GM20431 (cell line): ENCODE results near the gene SATB1.

ENCODE experiments used
- in situ Hi-C: fragments of 300-500 bp; cut with MseI, MboI; formaldehyde crosslinking; loops from one replicate; pipeline ENCODE4 v1.15.0; 2020; ENCODE audit warnings: low sequenced_read_pairs; ENCODE audit not compliant: unreplicated experiment

Gene SATB1

GRCh38 chr3:18405141-18405540 is 20.0 kb downstream of the SATB1 start:
- in situ Hi-C loops = no loop called here

DNA sequence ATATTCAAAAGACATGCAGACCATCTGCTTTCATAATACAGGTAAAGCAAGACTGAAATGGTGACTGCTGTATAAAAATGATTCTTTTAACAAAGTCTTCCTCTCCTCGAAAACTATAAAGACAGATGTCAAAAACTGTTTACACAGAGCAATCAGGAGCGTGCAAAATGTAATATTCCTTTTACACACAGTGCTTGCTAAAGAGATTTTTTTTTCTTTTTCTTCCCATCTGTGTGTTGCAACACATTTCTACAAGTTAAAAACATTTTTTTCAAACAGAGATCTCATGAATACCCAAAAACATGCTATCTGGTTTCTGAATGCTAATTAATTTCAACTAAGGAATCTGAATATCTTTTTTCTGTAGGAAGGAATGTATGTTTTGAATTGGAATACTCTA is 22.1 kb downstream of the SATB1 start:
- in situ Hi-C loops = no loop called here

DNA sequence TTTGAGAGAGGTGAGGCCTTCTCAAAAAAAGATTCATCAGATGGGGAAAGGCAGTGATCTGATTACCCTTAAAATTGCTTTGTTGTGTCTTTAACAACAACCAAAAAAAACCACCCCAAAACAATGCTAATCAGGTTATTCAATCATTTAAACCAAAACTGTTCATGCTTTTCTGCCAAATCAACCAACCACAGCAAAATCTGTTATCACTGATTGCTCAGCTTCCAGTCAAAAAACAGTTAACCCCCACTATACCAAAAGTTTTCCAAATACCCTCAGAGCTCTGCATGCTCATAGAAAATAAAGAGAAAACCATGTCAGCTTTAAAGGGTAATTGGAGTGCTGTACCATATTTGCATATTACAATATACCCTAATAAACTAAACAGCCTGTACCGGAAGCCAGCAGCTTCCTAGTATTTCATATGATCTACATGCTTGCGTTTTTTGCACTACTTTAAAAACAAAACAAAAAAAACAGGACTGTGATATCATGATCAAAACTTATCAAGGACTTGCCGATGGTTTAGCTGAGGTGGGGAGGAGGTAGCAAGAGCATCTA is 22.8 kb downstream of the SATB1 start:
- in situ Hi-C loops = no loop called here

- in situ Hi-C loops = no loop called here
Observed at GRCh38 chr3:18401300-18401961, 23.7 kb downstream of the SATB1 start.

DNA sequence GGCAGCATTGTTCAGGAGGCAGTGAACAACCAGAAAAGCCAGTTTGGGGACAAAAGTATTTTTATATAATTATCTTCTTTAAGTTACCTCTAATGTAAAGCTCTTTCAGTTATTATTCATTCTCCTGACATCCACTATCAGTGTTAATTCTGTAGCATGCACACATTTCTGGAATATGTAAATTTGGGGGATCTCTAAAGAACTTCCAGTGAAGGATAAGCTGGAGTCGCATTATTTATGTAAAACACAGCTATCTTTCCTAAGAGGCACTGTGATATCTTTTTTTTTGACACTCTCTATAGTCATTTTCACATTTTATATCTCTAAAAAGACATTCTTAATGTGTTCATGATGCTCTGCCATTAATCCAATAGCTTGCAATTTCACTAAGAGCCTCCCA is 26.7 kb downstream of the SATB1 start:
- in situ Hi-C loops = no loop called here

- in situ Hi-C loops = no loop called here
Observed at GRCh38 chr3:18396428-18396827, 28.7 kb downstream of the SATB1 start.

GRCh38 chr3:18394384-18394995 is 30.6 kb downstream of the SATB1 start:
- in situ Hi-C loops = no loop called here

DNA sequence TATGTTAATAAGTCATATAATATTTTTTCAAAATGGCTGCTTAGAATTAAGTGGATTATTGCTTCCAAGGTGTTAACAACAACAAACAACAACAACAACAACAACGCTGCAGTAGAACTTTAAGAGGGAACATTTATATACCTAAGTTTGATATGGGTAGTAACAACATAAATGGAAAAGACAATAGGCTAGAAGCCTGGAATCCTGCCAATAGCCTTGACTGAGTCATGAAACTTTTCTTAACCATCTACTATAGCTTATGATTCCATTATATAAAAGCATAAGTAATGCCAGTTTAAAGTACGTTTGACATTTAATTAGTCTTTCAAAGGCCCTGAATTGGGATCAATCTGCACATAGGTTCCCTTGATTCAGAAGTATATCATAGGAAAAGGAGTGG is 31.2 kb downstream of the SATB1 start:
- in situ Hi-C loops = no loop called here

DNA sequence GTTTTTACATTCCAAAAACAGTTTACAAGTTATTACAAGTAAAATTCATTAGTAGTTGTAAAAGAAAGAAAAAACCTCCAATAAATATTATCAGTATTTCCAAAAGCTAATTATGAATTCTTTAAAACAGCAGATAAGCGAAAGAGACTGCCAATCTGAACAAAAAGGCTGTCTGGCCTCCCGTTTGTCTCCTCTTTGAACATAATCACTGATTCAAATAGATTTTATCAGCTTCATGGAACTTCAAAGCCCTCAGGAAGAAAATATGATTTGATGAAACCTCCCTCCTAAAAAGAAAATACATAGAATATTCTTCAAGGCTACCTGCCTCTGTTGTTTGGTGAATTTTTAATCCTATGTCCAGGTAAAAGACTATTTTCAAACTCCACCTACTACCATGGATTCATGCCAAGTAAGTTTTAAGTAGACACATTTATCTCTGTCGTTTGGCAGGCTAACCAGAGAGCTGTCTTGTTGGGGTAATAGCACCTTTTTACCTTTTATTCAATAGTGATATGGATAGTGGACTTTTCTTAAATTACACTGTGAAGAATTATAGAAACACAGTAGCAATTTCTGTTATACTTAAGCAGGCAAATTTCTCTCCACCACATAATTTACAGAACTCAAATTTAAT is 35.0 kb downstream of the SATB1 start:
- in situ Hi-C loops = no loop called here

DNA sequence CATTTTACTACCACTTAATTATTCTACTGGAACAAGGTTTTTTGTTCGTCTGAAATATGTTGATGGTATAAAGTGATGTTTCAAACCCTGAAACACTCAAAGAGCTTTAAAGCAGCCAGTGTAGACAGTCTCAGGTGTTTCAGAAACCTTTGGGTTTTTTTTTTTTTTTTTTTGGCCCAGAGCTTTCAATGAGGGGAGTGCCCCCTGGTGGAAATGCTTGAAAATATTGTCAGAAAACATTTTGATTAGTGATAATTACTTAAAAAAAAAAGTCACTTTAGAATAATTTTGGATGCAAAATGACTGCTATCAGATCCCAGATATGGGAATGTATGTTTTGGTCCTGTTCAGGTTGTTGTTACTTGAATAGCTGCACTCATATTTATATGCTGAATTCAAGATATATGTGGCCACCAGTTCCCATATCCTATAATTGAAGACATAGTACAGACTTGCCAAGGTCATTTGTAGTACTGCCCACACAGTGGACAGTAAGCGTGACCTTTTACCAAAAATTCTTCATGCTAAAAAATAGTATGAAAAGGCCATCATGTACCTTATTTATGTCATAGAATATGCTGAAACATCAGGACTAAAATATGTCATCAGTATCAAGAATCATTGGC is 35.9 kb downstream of the SATB1 start:
- in situ Hi-C loops = no loop called here

DNA sequence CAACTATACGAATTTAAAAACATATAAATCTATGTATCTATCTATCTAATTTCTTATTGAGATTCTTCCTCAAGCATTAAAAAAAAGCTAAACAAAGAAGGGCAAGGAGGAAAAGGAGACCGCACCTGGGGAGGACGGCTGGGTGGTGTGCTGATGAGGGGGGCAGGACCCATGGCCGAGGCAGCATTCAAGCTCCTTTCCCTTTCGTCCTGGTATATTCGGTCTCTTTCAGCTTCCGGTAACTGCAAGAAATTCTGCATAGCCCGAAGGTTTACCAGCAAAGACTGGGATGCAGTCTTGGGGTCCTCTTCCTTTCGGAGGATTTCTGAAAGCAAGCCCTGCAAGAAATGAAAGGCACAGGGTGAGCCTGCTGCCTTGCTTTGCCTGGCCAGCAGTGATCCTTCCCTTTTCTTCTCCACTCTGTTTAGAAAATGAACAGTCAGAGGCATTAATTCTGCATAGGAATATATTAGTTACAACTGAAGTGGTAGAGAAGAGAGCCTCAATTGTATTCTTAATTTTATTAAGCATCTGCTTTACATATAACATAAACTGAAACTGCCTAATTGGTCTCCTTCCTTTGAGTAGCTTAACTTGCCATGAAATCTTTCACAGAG is 38.8 kb downstream of the SATB1 start:
- in situ Hi-C loops = no loop called here

- in situ Hi-C loops = no loop called here
Observed at GRCh38 chr3:18385706-18386105, 39.4 kb downstream of the SATB1 start.

GRCh38 chr3:18382760-18383369 is 42.3 kb downstream of the SATB1 start:
- in situ Hi-C loops = no loop called here

DNA sequence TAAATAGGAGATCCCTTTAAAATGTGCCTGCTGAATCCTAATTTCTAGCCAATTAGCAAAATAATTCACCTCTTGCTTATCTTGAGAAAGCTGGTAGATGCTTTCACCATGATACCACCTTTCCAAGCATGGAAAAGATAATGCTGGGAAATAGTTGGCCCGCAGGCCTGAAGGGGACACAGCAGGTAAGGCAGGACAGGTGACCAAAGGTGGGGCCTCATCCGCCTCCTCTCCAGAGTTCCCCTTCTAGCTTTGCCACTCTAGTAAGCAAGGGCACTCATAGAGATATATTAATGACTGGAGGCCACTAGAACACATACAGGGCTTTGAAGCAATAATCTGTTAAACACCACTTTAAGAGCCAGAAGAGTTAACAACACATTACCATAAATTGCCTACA is 45.5 kb downstream of the SATB1 start:
- in situ Hi-C loops = no loop called here

DNA sequence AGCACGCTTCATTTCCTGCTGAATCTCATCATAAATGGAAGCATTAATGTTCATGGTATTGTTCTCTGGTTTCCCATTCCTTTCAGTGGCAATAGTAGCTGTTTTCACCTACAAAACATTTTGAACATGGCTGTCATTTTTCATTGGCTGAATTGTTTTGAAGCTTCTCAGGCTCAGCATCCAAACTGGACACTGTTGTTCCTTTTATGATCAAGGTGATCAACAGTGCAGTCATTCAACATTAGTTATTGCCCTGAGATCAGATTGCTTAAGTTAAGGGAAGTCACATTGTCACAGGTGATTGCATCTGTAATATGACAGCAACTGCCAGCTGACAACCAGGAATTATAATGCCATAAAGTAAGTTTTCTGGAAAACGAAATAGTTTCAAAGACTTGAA is 46.9 kb downstream of the SATB1 start:
- in situ Hi-C loops = no loop called here

GRCh38 chr3:18376682-18377081 is 48.5 kb downstream of the SATB1 start:
- in situ Hi-C loops = no loop called here

DNA sequence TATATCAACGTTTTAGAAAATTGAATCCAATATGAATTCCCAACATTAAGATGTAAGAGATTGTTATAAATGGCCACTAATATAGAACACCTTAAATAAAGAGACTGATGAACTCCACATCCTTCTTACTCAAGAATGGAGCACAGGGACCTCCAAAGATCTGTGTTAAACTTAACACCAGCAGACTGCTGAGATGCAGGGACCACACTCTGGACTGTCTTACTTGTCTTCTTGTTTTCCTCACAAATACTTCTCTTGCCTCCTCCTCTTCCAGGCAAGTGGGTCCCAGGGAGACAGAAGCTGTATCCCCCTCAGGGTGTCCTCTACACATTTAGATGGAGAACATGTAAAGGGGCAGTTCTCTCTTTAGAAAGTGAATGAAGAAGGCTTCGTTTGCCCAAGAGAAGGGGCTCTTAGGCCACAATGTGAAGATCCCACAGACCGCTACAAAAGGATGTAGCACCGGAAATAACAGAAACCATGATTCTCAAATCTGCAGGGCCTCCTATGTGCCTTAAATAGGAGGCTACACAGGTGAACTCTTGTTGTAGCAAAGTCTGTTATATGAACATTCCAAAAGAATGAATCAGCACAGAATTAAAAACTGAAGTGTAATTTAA is 52.2 kb downstream of the SATB1 start:
- in situ Hi-C loops = no loop called here

DNA sequence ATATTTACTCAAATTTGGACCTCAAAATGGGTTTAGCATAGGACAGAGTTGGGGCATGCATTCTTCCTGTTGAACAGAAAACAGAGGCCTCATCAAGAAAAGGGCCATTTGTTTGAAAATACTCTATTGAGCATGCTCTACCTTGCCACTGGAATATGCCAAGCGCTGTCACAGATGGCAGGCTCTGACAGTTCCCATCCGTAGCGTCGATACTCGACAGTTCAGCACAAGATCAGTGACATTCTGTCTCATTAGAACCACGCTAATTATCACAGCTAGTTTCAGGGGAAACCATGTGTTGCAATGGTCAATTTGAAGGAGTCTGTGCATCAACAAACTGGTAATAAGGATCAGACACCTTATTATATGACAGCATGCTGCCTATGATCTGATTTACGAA is 54.5 kb downstream of the SATB1 start:
- in situ Hi-C loops = no loop called here

GRCh38 chr3:18369551-18370185 is 55.5 kb downstream of the SATB1 start:
- in situ Hi-C loops = no loop called here
